Subcutaneous adipose tissue (tissue), 4 donors: ENCODE measurements around the gene COL11A2. TPM values are rescaled to one million over a fixed set of nuclear protein-coding genes. Genes with fewer than 3 reads are reported as not detected.

Source experiments
- total RNA-seq, 4 donors: library from RNA; depleted of rRNA; stranded (reverse); fragments of >200 nt; gene quantifications; one replicate each; pipeline ENCODE4 v1.1.0, GENCODE V29; 2016
- TF ChIP-seq, protein P1 (sequence below): fragments of 450-650 bp; IDR thresholded peaks from one replicate; pipeline ENCODE4 v1.5.1; 2016; ENCODE audit warnings: low read depth, mild to moderate bottlenecking, control low read depth, antibody characterized with exemption, moderate library complexity

The COL11A2 gene
- total RNA-seq, 4 donors from 2014 or later, result 0.17 to 0.75 (median 0.66) TPM; not detected in 1

DNA sequence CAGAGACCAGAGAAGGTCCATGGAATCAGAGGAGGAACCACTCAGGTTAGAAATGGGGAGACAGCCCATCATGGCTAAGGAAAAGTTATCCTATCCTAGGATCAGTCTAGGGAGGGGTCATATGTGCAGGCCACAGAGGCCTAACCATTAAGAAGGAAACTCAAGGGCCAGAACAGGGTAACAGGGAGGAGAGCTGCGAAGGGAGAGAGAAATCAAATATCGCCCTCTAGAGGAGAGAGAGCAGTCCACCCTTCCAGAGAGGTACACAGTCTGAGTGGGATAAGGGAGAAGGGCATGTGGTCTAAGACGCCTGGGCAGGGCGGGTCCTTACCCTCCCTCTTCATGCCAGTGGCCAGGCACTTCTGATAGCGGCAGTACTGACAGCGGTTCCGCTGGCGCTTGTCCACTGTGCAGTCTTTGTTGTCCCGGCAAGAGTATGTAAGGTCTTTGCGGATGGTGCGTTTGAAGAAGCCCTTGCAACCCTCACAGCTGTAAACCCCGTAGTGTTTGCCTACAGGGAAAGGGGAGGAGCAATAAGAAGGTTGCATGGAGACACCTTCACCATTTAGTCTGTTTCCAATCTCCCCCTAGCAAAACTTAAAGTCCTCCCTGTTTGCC is 5.3 kb upstream of the COL11A2 start:
- TF ChIP-seq, protein P1, sequence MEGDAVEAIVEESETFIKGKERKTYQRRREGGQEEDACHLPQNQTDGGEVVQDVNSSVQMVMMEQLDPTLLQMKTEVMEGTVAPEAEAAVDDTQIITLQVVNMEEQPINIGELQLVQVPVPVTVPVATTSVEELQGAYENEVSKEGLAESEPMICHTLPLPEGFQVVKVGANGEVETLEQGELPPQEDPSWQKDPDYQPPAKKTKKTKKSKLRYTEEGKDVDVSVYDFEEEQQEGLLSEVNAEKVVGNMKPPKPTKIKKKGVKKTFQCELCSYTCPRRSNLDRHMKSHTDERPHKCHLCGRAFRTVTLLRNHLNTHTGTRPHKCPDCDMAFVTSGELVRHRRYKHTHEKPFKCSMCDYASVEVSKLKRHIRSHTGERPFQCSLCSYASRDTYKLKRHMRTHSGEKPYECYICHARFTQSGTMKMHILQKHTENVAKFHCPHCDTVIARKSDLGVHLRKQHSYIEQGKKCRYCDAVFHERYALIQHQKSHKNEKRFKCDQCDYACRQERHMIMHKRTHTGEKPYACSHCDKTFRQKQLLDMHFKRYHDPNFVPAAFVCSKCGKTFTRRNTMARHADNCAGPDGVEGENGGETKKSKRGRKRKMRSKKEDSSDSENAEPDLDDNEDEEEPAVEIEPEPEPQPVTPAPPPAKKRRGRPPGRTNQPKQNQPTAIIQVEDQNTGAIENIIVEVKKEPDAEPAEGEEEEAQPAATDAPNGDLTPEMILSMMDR, result no peak

DNA sequence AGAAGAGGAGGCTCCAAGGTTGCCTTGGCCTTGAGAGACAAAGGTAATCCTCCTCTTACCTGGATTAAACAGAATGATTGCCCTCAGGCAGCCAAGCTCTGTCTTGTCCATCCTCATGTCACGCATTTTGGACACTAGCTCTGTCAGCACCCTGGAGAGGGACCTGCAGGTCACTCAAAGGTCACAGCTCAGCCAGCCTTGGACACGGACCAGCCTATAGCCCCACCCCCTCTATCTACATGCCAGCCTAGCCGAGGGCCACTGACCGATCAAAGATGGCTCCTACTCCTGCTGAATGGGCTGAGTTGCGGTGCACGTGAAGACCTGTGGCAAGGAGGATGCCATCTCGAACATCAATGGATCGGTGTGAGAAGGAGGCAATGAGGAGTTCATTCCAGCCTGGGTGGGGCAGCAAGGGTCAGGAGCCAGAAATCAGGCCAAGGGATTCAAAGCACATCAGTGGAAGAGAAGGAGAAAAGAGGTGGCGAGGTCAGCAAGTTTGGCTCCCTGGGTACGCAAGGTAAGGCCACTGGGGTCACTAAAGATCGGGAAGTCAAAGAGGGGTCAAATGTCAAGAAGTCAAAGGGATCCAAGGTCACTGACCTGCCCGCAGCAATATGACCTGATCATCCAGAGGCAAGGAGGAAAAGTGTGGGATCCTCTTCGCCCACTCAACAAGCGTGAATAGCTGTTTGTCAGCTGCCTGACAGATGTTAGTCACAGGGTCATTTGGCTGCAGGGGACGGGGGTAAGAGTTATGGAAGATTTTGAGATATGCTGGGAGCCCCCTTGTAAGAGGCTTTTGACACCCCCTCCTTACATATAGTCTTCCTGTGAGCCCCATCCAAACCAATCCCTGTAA is 3.3 kb upstream of the COL11A2 start:
- TF ChIP-seq, protein P1, result no peak

DNA sequence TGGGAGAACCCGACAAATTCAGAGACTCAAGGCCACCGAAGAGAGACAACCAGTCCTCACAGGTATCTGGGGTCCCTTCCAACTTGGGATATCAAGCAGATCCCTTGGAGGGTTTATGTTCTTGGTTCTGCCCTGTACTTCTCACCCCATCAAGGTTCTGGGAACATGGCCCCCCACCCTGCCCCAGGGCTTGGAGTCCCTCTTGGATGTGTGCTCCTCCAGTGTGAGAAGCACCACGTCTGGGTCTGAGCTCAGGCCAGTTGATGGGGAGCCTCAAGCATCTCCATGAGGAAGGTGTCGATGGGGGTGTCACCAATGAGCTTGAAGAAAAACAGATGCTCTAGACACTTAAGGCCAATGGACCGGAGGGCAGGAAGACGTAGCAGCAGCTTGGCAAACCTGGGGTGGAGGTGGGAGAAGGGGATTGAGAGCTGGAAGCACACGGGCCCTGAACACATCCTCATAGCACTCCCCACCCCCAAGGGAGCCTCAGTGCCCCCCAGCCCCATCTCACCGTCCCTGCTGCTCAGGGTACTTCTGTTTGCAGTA is 2.2 kb upstream of the COL11A2 start:
- TF ChIP-seq, protein P1, result no peak

DNA sequence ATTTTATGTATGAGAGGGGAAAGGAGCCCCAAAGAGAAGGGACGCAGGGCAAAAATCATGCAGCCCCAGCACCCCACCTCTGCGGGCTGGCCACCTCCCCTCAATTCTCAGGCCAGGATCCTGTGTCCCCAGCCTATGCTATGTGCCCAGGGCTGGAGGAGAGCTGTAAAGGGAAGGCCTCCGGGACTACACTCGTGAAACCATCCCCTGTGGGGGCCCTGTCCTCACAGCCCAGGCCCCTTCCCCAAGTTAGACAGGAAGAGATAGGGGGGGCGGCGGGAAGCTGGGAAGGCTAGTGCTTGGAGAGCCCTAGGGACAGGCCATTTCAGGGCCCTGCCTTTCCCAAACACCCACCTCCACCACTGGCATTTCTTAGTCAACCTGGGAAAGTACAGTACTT is 1.4 kb upstream of the COL11A2 start:
- TF ChIP-seq, protein P1, result no peak

DNA sequence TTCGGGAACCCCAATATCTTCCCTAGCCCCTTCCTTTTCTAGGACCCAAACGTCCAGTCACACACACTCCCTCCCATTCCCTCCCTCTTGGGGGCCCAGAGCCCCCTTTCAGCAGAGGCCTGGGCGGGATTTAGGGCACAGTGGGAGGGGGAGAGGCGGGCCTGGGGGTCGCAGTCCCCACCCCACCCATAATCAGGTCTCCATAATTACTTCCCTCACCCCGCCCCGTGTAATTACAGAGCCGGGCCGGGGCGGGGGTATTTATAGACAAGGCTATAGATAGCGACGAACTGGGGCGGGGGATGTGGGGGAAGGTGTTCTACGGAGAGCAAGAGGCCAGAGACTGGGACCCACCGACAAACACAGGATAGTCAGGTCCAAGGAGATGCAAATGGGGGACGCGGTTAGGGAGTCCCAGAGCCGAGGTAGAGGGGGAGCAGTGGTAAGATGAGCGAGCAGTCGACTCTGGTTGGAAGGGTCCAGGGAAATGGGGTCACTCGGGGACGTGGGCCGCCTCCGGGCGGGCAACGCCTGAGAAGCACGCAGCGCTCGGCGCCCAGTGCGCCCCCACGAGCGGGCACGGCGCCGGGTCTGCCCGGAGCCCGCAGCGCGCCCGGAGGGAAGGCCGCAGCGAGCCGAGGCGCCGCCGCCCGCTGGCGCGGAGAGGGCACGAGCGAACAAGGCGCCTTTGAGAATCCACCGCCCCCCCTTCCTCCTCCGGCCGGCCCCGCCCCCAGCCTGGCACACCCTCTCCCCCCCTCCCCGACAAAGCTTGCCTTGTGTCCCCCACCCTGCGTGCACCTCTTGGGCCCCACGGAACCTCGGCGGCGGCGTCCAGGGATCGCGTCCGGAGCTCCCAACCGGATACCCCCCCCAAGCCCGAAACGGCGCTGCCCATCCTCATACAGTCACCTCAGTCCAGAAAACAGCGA is 670 bp upstream of the COL11A2 start:
- TF ChIP-seq, protein P1, result no peak

DNA sequence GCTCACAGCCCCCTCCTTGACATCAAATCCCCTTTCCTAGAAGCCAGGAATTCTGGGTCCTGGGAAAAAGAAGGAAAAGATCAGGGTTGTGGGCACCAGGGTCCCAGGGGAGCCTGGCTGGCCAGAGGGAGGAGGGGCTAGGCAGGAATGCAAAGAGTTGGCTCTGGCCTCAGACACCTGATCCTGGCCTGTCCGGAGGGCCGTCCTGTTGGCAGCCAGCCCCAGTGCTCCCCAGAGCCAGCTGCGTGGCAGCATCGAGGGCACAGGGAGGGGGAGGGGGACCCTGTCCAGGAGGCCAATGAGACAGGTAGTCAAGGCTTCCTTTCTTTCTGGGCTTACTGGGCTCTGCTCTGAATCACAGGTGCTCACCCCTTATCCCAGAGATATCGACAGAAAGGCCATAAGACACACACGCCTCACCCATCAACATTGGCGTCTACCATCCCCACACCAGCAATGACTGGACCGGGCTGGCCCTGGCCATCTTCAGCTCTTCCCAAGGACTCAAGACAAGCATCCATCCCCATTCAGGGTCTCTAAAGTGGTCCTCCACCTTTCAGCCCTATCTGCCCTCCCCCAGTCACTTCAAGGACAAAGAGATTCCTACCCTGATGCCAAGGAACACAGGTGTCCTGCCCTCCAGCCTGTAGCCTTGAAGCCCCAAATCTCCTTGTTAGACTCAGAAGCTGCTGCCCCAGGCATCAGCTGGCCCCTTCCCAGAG is 723 bp downstream of the COL11A2 start:
- TF ChIP-seq, protein P1, result no peak
